T47D (cell line): Measurements from ENCODE around the gene SLC35C1.
A peak's percentile ranks its signal among the peaks of the same experiment; 100 is the strongest.
"Not testable (repeated sequence)": the region's sequence is repeated elsewhere in the genome, so short reads cannot be mapped to it uniquely, and the experiment has no call there.

Experiments used
- DNase-seq, 2 experiments: peaks; one replicate each; pipeline versions ENCODE4 v3.0.0 to v3.0.0-alpha.2; 2011 to 2012; ENCODE audit warnings: low read depth in 1 of 2, low spot score in 1 of 2
- JUND ChIP-seq: IDR thresholded peaks from 2 replicates; pipeline ENCODE4 v1.6.1; 2012; ENCODE audit warnings: low read depth
- in situ Hi-C: cut with HindIII; loops from 2 replicates; pipeline ENCODE4 v1.10.0; 2016; ENCODE audit warnings: low sequenced_read_pairs, low pct_unique_long_range_greater_than_20kb

Gene SLC35C1

DNA sequence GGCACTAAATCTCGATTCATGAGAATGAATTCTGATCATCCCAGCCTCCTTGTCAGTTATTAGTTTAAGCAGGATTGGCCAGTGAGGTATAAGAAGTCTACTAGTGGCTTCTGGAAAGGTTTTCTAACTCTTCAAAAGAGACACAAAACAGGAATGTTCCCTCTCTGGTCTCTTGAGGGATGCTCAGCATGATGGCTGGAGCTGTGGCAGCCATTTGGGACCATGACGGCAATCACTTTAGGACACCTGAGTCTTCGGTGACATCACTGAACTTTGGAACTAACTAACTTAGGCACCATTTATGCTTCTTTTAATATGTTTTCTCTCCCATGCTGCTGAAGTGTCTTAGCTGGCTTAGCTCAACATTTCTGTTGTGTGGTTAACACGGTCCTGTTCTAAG is 22.2 kb downstream of the SLC35C1 start:
- in situ Hi-C loops: no loop called here

DNA sequence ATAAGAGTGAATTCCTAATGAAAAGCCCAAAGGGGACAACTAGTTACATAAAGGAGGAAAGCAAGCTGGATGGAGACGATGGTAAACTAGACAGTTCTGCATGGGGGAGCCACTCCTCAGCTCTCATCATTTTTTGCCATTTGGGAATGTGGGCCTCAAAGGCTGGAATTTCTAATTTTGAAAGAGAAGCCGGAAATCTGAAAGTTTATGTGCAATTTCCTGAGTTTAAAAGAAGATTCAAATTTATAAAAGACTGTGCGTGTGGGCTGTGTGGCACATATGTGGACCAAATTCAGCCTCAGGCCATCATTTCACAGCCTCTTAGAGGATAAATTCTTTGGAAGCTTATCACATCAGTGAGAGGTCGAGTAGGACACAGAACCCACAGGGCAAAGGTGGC is 24.0 kb downstream of the SLC35C1 start:
- no peak for DNase-seq
- no peak for TF ChIP-seq JUND
- in situ Hi-C loops: no loop called here

More for the DNA sequence above, 22.2 kb downstream of the SLC35C1 start:
- DNase-seq: no peak
- TF ChIP-seq JUND: no peak

DNA sequence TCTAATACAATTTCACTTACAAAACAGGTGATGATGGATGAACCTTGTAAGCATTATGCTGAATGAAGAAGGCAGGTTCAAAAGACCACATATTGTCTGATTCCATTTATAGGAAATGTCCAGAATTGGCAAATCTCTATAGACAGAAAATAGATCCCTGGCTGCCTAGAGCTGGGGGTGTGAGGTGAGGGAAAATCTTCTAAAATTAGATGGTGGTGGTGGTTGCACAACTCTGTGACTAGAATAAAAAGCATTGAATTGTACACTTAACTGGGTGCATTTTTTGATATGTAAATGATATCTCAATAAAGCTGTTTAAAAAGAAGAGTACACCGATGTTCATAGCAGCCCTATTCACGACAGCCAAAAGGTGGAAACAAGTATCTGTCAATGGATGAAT is 25.6 kb downstream of the SLC35C1 start:
- in situ Hi-C loops: no loop called here
- no peak for DNase-seq
- no peak for TF ChIP-seq JUND

DNA sequence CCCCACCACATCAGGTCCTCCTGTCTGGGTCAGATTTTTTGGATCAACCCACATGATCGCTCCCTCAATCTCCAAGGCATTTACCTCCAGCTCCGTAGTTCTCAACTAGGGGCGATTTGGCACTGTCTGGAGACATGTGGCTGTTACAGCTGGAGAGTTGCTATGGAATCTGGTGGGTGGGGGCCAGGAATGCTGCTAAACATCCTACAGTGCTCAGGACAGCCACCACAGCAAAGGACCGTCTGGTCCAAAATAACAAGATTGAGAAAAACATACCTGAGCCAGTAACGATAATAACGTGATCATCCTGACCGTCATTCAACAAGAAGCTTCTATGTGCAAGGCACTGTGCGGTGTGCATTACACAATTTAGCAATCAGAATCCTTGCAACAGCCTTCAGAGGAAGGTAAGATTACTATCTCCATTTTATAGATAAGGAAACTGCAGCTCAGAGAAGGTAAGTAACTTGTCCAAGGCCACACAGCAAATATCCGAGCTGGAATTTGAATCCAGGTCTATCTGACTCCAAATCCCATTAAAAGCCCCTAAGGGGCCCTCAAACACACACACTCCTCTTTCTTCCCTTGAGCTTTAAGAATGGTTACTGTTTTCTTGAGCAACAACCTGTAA is 28.0 kb downstream of the SLC35C1 start:
- DNase-seq: no peak
- no peak for TF ChIP-seq JUND
- in situ Hi-C loops: no loop called here

DNA sequence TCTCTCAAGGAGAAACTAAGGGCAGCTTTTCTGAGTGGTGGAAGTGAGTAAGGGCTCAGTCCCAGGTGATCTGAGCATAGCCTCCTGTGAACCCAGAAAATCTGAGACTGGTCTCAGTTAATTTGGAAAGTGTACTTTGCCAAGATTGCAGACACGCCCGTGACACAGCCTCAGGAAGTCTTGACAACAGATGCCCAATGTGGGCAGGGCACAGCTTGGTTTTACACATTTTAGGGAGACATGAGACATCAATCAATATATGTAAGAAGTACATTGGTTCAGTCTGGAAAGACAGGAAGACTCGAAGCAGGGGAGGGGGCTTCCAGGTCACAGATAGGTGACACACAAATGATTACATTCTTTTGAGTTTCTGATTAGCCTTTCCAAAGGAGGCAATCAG is 28.8 kb downstream of the SLC35C1 start:
- no peak for DNase-seq
- TF ChIP-seq JUND: no peak
- in situ Hi-C loops: no loop called here

DNA sequence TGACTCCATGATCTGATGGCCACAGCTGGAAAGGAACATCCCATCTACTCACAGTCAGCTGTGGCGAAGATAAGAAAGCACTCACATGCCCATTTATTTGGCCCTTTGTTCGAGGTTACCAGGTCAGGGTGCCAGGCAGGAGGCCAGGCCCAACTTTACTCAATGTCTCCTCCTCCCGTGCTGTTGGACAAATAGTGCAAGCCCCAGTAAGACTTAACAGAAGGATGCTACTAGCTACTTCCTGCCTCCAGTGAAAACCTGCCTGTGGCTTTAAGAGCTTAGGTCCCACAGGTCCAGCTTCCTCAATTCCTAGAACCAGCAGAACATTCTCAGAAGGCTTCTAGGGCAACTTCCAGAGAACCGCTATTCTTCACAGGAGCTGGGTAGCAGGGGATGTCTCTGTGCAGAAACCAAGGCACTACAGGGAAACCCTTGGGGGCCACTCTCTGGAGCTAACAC is 29.4 kb downstream of the SLC35C1 start:
- no peak for TF ChIP-seq JUND
- DNase-seq: no peak
- in situ Hi-C loops: no loop called here

DNA sequence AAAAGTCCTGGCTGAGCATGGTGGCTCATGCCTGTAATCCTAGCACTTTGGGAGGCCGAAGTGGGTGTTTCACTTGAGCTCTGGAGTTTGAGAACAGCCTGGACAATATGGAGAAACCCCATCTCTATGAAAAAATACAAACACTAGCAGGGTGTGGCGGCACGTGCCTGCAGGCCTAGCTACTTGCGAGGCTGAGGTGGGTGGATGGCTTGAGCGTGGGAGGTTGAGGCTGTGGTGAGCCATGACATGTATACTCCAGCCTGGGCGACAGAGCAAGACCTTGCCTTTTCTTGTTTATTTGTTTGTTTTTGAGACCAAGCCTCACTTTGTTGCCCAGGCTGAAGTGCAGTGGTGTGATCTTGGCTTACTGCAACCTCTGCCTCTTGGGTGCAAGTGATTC is 34.3 kb downstream of the SLC35C1 start:
- no peak for TF ChIP-seq JUND
- in situ Hi-C loops: no loop called here
- no peak for DNase-seq

DNA sequence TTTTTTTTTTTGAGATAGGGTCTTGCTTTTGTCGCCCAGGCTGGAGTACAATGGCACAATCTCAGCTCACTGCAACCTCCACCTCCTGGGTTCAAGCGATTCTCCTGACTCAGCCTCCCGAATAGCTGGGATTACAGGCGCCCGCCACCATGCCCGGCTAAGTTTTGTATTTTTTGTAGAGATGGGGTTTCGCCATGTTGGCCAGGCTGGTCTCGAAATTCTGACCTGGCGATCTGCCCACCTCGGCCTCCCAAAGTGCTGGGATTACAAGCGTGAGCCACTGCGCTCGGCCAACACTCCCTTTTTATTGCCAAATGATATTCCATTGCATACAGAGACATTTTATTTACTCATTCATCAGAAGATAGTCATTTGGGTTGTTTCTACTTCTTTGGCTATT is 35.3 kb downstream of the SLC35C1 start:
- in situ Hi-C loops, DNase-seq: not testable (repeated sequence)

DNA sequence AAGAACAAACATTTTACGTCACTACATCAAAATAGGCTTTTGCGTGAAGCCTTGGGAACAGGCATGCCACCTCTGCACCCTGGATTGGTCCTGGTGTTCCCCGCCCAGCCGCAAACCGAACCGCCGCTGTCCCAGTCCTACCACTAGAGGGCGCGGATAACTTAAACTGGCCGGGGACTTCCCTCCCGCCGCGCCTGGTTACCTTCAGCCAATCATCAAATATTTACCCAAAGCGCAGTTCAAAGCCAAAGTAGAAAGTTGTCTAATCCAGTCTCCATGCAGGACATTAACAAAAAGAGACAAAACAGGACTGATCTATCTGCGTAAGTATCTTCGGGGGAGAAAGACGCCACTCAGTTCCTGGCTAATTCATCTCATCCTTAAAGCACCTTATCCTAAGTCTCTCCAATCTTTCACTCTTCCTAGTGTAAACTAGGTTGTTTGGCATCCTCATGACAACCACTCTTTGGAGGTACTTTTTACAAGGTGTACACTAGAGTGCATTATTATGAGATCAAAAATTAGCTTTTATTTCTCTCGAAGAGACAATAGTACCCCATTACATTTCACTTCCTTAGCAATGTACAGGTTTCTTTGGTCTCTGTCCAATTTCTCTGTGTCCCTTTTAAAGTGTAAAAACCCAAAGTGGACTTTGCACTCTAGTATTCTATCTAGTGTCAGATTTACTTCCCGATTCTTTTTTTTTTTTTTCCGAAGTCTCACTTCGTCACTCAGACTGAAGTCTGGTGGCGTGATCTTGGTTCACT is 38.4 kb downstream of the SLC35C1 start:
- peak; percentile 82 to 97 for DNase-seq
- TF ChIP-seq JUND: no peak
- in situ Hi-C loops: no loop called here

DNA sequence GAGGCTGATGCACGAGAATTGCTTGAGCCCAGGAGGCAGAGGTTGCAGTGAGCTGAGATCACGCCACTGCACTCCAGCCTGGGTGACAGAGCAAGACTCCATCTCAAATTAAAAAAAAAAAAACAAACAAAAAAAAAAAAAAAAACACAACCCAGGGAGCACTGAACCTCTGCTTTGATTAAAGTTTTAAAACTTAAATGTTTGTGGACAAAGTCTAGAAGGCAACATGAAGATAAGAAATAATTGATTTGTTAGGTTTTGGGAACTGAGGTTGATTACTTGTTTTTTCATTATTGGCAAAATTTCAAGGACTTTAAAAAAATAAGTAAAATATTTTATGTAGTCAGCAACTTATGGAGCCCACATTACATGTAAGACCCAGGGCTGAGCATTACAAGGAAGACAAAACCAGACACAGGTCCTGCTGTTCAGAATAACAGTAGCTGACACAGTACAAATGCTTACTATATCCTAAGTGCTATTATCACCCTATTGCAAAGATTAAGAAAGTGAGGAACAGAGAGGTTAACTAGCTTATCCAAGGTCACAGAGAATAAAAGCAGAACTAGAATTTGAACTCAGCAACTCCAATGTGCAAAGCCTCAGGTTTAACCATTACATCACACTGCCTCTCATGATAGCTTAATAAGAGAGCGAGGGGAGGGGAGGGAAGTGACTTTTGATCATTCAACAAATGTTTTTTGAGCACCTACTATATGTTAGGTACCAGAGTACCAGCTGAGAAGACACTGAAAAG is 40.1 kb downstream of the SLC35C1 start:
- no peak for TF ChIP-seq JUND
- no peak for DNase-seq
- in situ Hi-C loops: no loop called here

DNA sequence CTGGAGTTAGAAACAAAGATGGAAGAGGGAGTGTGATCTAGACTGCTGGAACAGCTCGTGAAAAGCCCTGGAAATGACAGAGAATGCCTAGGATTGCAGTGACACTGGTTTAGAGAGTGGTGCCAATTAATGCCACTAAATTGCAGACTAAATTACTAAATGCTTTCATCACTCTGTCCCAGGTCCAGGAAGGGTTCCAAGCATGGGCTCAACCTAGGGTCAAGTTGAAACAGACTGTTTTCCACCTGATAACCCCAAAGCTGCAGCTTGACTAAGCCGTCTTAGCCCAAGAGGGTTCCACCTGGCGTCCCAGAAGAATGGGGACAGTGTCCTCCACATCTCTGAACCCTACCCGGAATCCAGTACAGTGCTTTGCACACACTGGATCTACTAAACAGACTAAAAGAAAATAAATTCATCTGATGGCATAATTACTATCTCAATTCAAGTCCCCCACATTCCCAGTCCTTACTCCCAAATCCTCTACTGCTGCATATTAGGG is 41.3 kb downstream of the SLC35C1 start:
- DNase-seq: no peak
- in situ Hi-C loops: no loop called here
- no peak for TF ChIP-seq JUND

DNA sequence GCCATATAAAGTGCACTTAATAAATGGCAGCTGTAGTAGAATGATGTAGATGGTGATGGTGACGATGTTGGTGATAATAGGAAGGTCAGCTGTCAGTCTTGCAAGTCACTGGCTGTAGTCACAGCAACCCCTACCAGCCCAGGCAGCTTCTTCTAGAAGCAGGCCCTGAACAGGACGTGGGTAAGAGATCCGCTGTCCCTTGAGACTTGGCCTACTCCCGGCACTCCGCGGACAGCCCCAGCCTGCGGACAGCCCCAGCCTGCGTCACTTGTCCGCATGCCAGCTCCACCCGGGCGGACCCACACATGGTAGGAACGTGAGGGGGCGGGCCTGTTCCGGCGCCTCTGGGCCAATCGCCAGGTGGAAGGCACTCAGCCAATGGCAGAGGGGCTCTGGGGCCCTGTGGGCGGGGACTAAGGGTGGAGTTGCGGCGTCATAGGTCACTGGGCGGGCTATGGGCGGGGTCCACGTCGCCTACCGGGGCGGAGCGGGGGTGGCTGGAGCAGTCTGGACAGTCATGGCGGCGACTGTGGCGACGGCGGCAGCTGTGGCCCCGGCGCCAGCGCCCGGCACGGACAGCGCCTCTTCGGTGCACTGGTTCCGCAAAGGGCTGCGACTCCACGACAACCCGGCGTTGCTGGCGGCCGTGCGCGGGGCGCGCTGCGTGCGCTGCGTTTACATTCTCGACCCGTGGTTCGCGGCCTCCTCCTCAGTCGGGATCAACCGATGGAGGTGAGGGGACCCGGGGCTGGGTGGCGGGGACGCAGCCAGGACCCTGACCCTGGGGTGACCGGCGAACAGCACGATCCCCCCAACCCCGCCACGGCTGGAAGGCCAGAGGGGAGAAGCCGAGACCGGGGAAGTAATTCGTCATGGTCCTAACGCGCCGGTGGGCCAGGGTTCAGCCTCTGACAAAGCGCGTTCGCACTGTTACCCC is 42.3 kb downstream of the SLC35C1 start, which contains the start of gene CRY2:
TSS of gene CRY2 (plus strand) at position 502 of the 937 bp plus-strand sequence. CDS start at position 518, 16 bp downstream.
- no peak for TF ChIP-seq JUND
- DNase-seq: peak; percentile 96 to 99
- in situ Hi-C loops: no loop called here
